HG03025 (cell line): ENCODE results near the gene TGM5.
"Not testable (repeated sequence)": the region's sequence is repeated elsewhere in the genome, so short reads cannot be mapped to it uniquely, and the experiment has no call there.

ENCODE experiments used
- ATAC-seq: cut with Tn5 transposase; IDR thresholded peaks from one replicate; pipeline ENCODE4 v1.9.1; 2021; ENCODE audit warnings: mild to moderate bottlenecking, moderate library complexity; ENCODE audit not compliant: unreplicated experiment, low FRiP score

Gene TGM5

GRCh38 chr15:43276563-43277200, 10.0 kb upstream of the TGM5 start:
- ATAC-seq, result no peak

- no peak for ATAC-seq
These were observed 9.2 kb upstream of the TGM5 start for GRCh38 chr15:43275740-43276562.

- no peak for ATAC-seq
These were observed 7.4 kb upstream of the TGM5 start for GRCh38 chr15:43274136-43274535.

GRCh38 chr15:43273243-43273642, 6.5 kb upstream of the TGM5 start:
- ATAC-seq, result no peak

GRCh38 chr15:43271908-43272307, 5.2 kb upstream of the TGM5 start:
- not testable (repeated sequence) for ATAC-seq

GRCh38 chr15:43270676-43271306, 4.1 kb upstream of the TGM5 start:
- no peak for ATAC-seq

GRCh38 chr15:43270113-43270665, 3.5 kb upstream of the TGM5 start:
- no peak for ATAC-seq

GRCh38 chr15:43268111-43269105, 1.7 kb upstream of the TGM5 start:
- no peak for ATAC-seq

- ATAC-seq, result no peak
These were observed 711 bp upstream of the TGM5 start for GRCh38 chr15:43267439-43267838.

GRCh38 chr15:43266386-43266785, 342 bp downstream of the TGM5 start:
- no peak for ATAC-seq

- ATAC-seq, result no peak
These were observed 6.6 kb downstream of the TGM5 start for GRCh38 chr15:43260011-43260615.

- no peak for ATAC-seq
These were observed 7.9 kb downstream of the TGM5 start for GRCh38 chr15:43258781-43259180.

- ATAC-seq, result no peak
These were observed 10.4 kb downstream of the TGM5 start for GRCh38 chr15:43256341-43256740.

GRCh38 chr15:43255376-43255775, 11.4 kb downstream of the TGM5 start:
- ATAC-seq, result no peak

- no peak for ATAC-seq
These were observed 13.0 kb downstream of the TGM5 start for GRCh38 chr15:43253431-43254403.

- no peak for ATAC-seq
These were observed 14.9 kb downstream of the TGM5 start for GRCh38 chr15:43251871-43252250.

GRCh38 chr15:43251185-43251870, 15.4 kb downstream of the TGM5 start:
- no peak for ATAC-seq

GRCh38 chr15:43250785-43251184, 15.9 kb downstream of the TGM5 start:
- no peak for ATAC-seq
